ENCODE results near the gene PIGL. TPM values are rescaled to one million over a fixed set of nuclear protein-coding genes. Genes with fewer than 3 reads are reported as not detected.

Gene PIGL
- total and polyA plus RNA-seq, 4 donors = 8.9 to 38.1 (median 27.1) TPM

- no peaks in the 10 kb centered on the region for H3K4me1 ChIP-seq (ENCODE audit: control insufficient read depth in 5 of 5, insufficient read depth in 5 of 5, low read length in 5 of 5)
- no peak overlapping the region for H3K4me3 ChIP-seq
- H3K27ac ChIP-seq (ENCODE audit: low read depth in 1 of 2, low read length in 1 of 2) = no peak overlapping the region
- H3K36me3 ChIP-seq (ENCODE audit: control insufficient read depth in 4 of 4, insufficient read depth in 4 of 4, low read length in 4 of 4) = peaks cover 4 to 15% (median 13%) of the 10 kb centered on the region in 4 donors
- ATAC-seq (ENCODE audit: insufficient read depth, low FRiP score) (no peak), DNase-seq (no peak)
- H3K9ac ChIP-seq (ENCODE audit: insufficient read depth in 1 of 2, low read length in 2 of 2) = no peak overlapping the region
- TF ChIP-seq CTCF (IDR thresholded peaks at IDR 0.05; ENCODE audit: control extremely low read depth, extremely low read depth) = no peak
- 85 to 86% methylated on average over 5 of the region's 5 CpGs for WGBS, 2 donors
- peaks cover 0 to 2% (median 0%) of the 10 kb centered on the region in 4 donors for H3K9me3 ChIP-seq (ENCODE audit: control insufficient read depth in 4 of 4, insufficient read depth in 3 of 4, low read length in 3 of 4)
- no peaks in the 10 kb centered on the region for H3K27me3 ChIP-seq (ENCODE audit: control insufficient read depth in 3 of 3, insufficient read depth in 3 of 3, low read length in 2 of 3)
These were observed 128.6 kb downstream of the PIGL start for GRCh38 chr17:16345565-16345964.

DNA sequence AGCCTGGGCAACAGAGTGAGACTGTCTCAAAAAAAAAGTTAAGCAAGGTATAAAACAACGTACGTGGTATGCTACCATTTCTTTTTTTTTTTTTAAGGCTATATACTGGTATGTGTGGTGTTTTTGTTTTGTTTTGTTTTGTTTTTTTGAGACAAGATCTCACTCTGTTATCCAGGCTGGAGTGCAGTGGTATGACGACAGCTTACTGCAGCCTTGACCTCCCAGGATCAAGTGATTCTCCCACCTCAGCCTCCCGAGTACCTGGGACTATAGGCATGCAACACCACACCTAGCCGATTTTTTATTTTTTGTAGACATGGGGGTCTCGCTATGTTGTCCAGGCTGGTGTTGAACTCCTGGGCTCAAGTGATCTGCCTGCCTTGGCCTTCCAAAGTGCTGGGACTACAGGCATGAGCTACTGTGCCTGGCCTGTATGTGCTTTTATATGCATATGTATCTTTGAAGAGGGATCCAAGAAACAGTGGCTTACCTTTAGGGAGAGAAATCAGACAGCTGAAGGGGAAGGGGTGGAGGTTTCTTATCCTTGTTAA is 129.8 kb downstream of the PIGL start:
- Histone ChIP-seq H3K27ac (ENCODE audit: low read depth in 1 of 2, low read length in 1 of 2) (no peak overlapping the region), H3K9ac (ENCODE audit: insufficient read depth in 1 of 2, low read length in 2 of 2) (no peak overlapping the region), H3K4me1 (ENCODE audit: control insufficient read depth in 5 of 5, insufficient read depth in 5 of 5, low read length in 5 of 5) (peaks cover 0 to 6% (median 2%) of the 10 kb centered on the region in 5 donors), H3K4me3 (no peak overlapping the region), H3K36me3 (ENCODE audit: control insufficient read depth in 4 of 4, insufficient read depth in 4 of 4, low read length in 4 of 4) (peaks cover 4 to 15% (median 10%) of the 10 kb centered on the region in 4 donors), H3K9me3 (ENCODE audit: control insufficient read depth in 4 of 4, insufficient read depth in 3 of 4, low read length in 3 of 4) (peaks cover 0 to 2% (median 0%) of the 10 kb centered on the region in 4 donors), H3K27me3 (ENCODE audit: control insufficient read depth in 3 of 3, insufficient read depth in 3 of 3, low read length in 2 of 3) (no peaks in the 10 kb centered on the region)
- no peak for TF ChIP-seq CTCF (IDR thresholded peaks at IDR 0.05; ENCODE audit: control extremely low read depth, extremely low read depth)
- DNase-seq = no peak
- WGBS, 2 donors = 94 to 95% methylated on average over 6 of the region's 6 CpGs
- ATAC-seq (ENCODE audit: insufficient read depth, low FRiP score) = no peak

DNA sequence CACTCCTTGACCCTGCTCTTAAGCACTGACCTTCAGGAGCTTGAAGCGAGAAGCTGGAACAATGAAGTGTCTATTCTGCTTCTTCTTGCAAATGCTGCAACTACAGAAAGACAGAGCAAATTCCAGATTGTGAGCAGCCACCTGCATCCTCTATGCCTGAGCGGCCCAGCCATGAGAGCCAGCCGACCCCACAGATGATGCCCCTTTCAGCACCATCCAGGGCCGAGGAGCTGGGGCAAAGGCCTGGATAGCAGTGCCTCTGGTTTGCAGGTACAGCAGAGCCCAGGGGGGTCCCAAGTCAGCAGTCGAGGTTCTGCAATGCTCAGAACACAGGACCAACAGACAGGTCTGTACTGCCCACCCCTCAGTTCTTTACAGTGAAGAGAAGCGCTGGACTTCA is 131.6 kb downstream of the PIGL start:
- ATAC-seq (ENCODE audit: insufficient read depth, low FRiP score) (no peak), DNase-seq (no peak)
- H3K36me3 ChIP-seq (ENCODE audit: control insufficient read depth in 4 of 4, insufficient read depth in 4 of 4, low read length in 4 of 4) = peaks cover 3 to 12% (median 7%) of the 10 kb centered on the region in 4 donors

More for the DNA sequence above, 131.6 kb downstream of the PIGL start:
- no peak for TF ChIP-seq CTCF (IDR thresholded peaks at IDR 0.05; ENCODE audit: control extremely low read depth, extremely low read depth)
- Histone ChIP-seq H3K27ac (ENCODE audit: low read depth in 1 of 2, low read length in 1 of 2) (no peak overlapping the region), H3K4me1 (ENCODE audit: control insufficient read depth in 5 of 5, insufficient read depth in 5 of 5, low read length in 5 of 5) (peaks cover 0 to 10% (median 4%) of the 10 kb centered on the region in 5 donors), H3K9me3 (ENCODE audit: control insufficient read depth in 4 of 4, insufficient read depth in 3 of 4, low read length in 3 of 4) (no peaks in the 10 kb centered on the region), H3K27me3 (ENCODE audit: control insufficient read depth in 3 of 3, insufficient read depth in 3 of 3, low read length in 2 of 3) (no peaks in the 10 kb centered on the region), H3K9ac (ENCODE audit: insufficient read depth in 1 of 2, low read length in 2 of 2) (no peak overlapping the region), H3K4me3 (no peak overlapping the region)
- 91 to 94% methylated on average over 6 of the region's 6 CpGs for WGBS, 2 donors

All from lung (tissue), 12 donors.